ENCODE data around the gene PLA2G2E.
"Not testable (repeated sequence)": the region's sequence is repeated elsewhere in the genome, so short reads cannot be mapped to it uniquely, and the experiment has no call there.

The PLA2G2E gene

DNA sequence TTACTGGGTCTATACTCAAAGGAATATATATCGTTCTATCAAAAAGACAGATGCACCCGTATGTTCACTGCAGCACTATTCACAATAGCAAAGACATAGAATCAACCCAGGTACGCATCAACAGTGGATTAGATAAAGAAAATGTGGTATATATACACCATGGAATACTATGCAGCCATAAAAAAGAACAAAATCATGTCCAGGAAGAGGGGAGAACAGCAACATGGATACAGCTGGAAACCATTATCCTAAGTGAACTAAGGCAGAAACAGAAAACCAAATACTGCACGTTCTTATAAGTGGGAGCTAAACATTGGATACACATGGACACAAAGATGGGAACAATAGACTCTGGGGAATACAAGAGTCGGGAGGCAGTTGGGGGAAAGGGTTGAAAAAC lies 42.6 kb downstream of the PLA2G2E start:
- not testable (repeated sequence) for DNase-seq

DNA sequence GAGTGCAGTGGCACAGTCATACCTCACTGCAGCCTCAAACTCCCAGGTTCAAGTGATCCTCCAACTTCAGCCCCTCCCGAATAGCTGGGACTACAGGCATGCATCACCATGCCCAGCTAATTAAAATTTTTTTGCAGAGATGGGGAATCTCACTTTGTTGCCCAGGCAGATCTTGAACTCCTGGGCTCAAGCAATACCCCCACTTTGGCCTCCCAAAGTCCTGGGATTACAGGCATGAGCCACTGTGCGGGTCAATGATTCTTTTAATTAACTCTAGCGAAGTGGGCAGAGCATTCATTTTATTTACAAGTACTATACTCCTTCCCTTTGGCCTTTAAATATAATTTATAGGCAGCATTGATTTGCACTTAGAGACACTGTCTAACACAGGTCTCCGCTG lies 43.8 kb downstream of the PLA2G2E start:
- no peak for DNase-seq

DNA sequence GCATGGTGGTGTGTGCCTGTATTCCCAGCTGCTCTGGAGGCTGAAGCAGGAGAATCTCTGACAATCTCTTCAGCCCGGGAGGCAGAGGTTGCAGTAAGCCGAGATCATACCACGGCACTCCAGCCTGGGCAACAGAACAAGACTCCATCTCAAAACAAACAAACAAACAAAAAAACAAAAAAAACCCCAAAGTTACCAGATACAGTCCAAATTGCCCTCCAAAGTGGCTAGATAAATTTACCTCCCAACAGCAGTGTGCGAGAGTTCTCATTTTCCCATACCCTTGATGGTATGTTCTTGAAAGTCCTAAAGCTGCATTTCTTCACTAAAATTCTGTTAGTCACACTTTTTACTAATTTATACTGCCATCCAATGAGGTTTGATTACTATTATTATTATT lies 44.2 kb downstream of the PLA2G2E start:
- DNase-seq: no peak

DNA sequence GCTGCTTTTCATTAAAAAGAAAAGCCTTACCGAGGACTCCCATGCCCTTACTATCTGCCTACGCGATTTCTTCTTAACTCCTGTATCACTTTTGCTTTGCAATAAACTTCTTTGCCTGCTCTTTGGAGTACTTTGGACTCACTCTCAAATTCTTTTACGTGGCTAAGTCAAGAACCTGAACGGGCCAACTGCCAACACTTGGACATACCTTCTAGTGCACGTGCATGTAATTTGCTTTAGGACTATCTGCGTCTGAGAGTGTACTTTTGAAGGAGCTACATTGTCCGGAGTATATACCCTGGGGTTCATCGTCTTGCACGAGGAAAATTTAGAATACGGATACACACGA lies 44.8 kb downstream of the PLA2G2E start:
- DNase-seq: no peak

DNA sequence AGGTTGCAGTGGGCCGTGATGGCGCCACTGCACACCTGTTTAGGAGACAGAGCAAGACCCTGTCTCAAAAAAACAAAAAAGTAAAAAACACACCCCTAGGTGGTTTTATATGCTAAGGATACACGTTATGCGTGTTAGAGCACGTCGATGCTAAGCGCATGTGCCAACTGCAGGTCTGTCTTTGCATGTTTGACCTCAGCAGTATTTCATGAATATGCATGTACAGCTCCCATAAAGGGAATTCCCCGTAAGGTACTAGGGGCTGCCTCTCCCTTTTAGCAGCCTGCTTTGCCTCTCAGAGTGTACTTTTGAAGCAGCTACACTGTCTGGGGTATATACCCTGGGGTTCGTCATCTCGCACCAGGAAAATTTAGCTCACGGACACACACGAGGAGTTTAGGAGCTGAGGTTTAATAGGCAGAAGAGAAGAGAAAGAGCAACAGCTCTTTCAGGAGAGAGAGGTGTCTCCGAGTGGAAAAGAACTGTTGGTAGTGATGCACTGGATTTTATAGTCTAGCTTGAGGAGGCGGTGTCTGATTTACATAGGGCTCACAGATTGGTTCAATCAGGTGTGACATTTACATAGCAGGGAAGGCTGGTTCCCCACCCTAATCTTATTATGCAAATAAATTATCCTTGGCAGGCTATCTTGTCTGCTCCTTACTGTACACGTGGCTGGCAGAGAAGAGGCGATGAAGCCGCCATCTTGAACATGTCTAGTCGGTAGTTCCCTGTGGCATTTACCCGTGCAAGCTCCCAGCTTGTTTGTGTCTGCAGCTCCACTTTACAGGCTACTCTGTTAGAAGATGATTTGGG lies 45.4 kb downstream of the PLA2G2E start:
- DNase-seq: no peak

DNA sequence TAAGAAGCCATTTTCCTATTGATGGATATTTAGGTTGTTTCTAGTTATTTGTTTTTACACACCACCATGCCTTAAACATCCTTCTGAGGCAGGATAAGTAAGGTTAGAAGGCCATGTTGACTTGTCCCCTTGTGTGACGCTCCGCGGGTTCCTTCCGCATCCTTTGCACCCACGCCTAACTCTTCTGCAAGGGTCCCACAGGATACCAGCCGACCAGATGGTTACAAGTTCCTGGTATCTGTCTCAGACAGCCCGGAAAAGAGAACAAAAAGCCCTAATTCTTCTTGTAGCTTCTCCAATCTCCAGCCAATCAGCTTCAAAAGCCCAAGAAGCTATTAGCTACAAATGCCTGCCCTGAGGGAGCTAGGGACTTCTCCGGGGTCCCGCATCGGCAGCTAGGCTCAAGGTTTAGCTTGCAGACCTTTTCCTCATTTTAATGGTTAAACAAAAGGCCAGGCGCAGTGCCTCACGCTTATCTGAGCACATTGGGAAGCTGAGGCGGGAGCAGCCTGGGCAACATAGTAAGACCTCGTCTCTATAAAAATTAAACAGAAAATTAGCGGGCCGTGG lies 46.2 kb downstream of the PLA2G2E start:
- no peak for DNase-seq

DNA sequence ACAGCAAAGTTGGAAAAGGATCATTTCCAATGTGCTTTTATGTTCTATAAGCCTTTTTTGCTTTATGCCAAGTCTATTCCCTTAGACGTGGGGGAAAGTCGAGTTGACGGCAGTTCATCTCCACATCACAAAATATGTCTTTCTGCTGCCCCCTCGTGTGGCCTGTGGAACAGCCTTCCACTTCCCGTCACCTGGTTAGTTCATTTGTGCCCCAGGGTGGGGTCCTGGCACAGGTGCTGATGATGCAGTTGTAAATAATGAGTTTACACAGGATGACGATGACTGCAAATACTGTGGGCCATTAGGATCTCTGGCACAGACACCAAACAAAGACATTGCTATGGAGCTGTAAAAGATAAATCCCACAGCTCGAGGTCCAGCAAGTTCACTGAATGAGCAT lies 51.2 kb downstream of the PLA2G2E start:
- no peak for DNase-seq

Measured in fibroblast of upper back skin (primary cell).